NOMO-1 treated with DMSO at 0.1 percent for 48 hours (cell line): ENCODE data around the gene IGF2BP2.
"Not testable (repeated sequence)": the region's sequence is repeated elsewhere in the genome, so short reads cannot be mapped to it uniquely, and the experiment has no call there.

Experiments
- DNase-seq: peaks from one replicate; lab custom pipeline; 2025; ENCODE audit not compliant: unreplicated experiment; lab: John Stamatoyannopoulos, UW

The IGF2BP2 gene

DNA sequence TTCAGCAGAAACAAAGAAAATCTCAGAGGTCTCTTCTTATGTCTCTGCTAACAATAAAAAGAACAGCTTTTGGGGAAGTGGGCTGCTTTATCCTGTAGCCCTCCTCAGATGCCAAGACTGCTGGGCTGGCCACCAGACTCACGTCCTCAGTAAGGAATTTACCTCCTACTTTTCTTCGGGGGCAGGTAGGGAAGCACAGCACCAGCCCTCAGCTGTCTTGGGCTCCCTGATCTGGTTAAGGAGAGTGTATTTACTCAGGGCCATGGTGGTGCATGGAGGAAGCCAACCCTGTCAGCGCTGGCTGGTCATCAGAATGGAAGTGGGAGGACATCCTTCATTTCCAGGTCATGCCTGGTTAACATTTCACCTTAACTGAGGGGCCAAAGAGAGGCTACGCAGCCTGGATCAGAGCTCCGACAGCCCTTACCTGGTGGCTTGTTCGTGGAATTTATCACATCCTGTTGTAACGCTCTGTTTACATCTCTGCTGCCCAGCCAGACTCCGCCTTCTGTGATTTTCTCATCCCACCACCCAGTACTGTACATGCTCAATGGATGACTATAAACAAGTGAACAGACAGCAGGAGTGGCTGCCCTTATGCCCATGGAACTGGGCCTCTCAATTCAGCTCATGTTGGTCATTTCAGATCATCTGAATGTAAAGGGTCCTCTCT, 108.3 kb downstream of the IGF2BP2 start:
- no peak for DNase-seq

DNA sequence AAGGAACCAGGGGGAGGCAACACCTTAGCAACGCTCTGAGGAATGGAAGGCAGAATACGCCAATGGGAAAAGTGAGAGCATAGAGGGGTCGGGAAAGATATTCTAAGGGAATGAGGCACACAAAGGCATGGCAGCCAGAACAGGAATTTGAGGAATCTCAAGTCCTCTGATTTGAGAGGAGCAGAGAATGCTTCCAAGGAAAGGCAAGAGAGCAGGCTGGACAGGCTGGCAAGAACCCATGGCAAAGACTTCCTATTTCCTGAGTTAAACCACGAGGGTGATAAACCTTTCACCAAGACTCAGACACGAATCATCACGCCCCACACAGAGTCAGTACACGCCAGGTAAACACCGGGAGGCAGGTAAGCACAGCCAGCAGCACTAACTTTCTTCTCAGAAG, 109.8 kb downstream of the IGF2BP2 start:
- DNase-seq: no peak

DNA sequence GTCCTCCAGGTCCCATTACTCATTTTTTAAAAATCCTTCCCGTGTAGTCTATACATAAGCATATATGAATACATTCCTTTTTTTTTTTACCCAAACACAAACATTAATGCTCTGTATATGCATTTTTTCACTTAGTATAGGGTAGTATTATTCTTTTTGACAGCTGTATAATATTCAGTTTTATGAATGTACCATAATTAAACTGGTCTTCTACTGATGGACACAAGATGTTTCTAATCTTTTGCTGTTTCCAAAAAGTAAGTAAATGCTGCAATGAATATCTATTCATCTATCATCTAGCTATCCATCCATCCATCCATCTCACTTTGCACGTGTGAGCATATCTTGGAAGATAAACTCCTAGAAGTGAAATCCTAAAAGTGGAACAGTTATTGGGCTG, 110.8 kb downstream of the IGF2BP2 start:
- no peak for DNase-seq

DNA sequence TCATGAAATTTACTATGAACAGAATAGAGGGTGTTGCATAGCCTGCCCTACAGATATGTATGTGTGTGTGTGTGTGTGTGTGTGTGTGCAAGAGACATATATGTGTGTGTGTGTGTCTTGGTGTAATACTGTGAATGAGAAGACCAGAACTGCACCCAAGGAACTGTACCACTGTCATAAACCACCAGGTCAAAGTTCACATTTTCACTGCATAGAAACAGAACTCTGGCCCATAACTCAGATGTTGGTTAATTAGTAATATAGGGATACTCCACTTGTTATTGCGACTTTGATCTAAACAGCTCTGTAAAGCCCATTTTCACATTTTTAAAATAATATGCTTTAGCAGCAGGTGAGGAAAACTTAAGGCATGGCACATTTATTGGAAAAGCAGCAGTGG, 111.8 kb downstream of the IGF2BP2 start:
- DNase-seq: no peak

DNA sequence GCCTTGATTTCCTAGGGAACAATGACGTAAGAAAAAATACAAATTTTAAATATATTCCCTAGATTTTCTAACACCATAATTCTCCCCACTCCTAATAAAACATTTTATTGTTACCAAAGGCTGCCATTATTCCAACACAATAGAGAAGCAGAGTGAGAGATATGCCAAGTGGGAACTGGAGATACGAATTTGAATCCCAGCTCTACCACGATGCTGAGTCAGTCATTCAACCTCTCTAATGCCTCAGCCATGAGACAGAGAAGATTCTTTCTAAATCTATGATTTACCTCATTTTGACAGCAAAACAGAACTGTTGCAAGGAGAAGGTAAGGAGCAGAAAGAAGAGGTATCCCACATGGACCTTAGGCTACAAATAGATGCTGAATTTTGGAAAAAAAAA, 112.5 kb downstream of the IGF2BP2 start:
- DNase-seq: no peak

DNA sequence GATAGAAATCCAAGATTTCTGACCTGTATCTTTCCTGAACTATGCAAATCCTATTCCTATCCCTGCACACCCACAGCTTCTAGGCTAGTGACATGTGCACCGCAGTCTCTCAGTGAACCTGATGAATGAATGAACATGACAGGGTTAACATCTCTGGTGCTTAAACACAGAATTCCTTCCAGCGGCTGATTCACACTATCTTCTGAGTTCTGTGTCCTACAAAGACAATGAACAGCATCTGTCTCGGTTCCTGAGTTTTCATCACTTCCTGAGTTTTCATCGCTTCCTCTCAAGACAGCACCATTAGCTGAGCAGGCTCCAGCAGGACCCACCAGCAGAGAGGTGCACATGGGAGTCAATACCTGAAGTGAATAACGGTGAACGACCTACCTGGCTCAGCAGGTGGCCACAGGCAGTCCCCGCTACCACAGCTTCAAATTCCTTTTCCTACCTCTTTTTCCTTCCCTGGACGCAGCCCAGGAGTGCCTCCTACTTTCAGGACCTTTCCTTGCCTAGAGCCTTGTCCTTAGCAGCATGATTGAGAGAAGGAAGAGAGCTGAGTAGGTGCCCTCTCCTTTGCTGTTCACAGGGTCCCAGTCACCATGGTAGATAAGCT, 113.5 kb downstream of the IGF2BP2 start:
- DNase-seq: no peak

DNA sequence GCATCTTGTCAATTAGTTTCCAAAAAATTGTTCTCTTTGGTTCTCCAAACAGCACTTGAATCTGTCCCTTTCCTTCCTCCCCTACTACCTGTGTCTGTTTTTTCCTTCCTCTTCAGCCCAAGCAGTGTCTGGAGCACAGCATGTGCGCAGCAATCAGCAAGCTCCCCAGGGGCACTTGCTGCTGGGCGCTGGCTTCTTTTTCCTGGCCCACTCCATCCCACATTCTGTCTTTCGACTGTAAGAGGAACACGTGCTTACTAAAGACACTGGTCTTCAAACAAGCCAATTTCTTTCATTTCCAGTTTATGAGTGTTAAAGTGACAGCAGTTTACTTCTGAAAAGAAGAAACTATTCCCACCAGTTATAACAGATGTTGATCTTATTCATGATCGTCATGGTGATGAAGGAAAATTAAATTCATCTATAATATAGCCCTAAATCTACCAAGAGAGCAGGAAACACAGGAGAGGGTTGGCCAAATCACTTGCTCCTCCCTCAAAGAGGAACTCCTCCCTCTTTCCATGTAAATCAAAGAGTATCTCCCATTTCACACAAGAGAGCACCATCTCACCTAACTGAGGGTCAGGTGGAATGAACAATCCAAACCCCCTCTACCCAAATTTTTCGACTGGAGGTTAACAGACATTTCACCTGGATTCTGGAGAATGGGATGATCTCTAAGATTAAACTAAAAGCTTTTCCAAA, 115.4 kb downstream of the IGF2BP2 start:
- no peak for DNase-seq

DNA sequence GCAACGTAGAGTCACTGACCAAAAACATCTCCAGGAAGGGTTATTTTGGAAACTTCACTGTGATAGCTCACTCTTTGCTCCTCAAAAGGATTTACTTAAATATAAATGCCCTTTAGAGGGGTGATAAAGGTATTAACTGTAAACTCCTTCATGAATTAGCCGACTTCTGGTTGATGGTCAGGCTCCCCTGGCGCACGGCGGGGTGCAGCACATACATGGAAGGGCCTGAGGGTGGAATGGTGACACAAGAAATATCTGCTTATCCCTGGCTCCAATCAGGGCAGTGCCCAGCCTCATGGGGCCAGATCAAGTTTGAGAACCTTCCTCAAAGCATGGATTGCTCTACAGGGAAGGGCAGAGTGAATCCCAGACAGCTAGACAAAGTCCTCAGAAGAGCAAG, 116.5 kb downstream of the IGF2BP2 start:
- DNase-seq: no peak

DNA sequence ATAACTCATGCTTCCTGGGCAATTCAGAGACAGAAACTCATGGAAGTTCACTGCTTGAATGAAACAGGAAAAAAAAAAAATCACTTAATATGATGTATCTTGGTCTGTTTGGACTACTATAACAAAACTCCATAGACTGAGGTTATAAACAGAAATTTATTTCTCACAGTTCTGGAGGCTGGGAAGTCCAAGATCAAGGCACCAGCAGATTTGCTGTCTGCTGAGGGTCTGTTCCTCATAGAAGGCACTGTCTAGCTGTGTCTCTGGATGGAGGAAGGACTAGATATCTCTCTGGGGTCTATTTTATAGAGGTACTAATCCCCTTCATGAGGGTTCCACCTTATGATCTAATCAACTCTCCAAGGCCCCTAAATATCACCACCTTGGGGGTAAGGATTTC, 119.3 kb downstream of the IGF2BP2 start:
- no peak for DNase-seq

DNA sequence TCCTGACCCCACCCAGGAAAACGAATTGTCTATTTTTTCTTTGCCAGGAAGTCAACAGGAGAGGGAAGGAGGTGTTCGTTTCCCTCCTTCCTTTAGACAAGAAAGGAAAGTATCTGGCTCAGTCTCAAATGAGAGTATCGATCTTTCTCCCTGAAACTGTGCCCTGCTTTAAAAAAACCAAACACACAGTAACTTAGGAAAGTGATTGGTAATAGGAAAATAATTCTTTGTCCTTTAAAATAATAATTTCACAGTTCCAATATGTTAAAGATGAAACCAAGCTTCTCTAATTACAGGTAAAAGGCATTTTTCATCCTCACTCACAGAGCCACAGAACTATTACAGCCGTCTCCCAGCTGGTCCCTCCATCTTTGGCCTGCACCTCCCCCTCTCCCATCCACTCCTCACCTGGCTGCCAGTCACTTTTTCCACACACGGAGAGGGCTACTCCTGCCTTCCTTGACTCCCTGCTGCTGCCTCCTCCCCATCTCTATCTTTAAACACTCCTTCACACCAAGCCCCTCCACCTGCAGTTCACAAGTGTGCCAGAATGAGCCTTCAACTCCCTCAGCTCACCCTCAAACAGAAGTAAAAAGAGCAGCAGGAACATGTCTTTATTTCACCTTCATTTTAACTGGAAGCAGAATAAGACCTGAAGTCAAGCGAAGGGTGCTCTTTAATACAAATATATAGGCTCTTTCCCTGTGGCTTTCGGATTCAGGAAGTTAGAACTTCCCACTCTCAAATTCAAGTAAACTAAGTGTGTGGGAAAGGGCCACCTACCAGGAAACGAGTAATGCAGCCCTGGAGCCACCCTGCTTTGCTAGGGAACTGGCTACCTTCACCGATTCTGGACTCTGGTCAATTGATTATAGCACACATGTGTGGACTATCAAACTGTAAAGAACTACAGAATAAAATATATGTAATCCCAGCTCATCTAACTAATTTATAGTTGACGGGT, 122.3 kb downstream of the IGF2BP2 start:
- peak; percentile 40 for DNase-seq

DNA sequence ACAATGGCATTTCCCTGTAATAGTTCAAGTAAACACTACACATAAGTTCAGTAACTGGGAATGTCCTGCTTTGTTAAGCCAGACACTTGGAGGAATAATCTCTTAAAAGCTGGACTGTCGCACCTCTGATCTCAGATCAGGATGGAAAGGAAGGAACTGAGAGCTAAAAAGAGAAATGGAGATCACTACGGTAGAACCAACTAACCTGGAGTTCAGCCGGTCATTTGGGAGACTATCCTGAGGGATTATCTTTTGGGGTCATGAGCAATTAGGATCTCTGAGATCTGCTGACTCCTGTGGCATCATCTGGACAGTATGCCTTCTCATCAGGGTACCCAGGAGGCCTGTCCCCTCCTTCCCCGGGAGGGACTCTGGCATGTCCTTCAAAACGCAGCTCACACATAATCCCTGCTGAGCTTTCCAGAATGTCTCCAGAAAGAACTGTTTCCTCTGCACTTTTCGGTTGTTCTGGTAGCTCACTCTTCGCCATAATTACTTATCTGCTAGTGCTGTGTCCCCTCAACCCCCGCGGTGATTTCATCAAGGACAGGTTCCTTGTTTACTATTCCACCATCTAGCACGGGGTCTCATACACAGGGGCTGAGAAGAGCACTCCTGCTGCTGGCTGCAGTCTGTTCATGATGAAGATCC, 123.1 kb downstream of the IGF2BP2 start:
- DNase-seq: peak; percentile 29

DNA sequence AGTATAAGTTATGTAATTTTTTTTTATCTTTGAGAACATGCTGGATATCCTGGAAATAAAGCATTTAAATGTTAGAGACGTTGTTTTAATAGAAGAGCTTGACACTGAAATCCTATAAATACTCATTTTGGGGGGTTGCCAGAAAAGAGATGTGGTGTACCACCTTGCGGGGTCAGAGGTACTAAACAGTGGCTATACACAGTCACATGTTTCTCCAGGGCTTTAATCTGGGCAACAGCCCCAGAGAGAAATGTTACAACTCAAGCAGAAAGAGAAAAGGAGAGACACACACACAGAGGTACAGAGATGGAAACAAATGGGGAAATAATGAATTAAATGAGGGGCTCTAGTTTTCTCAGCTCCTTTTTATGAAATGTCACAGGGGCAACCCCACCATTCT, 124.9 kb downstream of the IGF2BP2 start:
- DNase-seq: no peak

DNA sequence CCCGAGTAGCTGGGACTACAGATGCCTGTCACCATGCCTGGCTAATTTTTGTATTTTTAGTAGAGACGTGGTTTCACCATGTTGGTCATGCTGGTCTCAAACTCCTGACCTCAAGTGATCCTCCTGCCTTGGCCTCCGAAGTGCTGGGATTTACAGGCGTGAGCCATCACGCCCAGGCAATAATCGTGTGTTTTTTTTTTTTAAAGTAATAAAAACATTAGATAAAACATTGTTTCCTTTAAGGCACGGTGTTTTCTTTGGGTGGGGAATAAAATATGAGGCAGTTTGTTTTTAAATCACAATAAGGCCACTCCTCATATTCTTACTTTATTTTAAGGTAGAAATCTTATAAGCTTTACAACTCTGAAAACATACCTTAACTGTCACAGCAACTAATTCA, 127.6 kb downstream of the IGF2BP2 start:
- not testable (repeated sequence) for DNase-seq

DNA sequence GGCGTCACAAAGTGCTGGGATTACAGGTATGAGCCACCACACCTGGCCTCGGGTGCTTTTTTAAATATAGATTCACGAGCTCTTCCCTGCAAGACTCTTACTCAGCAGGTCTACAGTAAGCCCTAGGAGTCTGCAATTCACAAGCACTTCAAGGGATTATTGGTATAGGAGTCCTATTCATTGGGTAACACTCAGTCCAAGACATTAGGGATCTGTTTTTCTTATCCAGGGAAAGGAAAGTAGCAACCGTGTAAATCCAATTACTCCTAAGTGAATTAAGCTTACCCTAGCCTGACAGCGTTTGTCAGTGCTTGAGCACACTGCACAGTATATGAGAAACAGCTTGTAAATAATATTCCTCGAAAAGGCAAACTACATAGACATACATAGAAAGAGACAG, 128.8 kb downstream of the IGF2BP2 start:
- no peak for DNase-seq

DNA sequence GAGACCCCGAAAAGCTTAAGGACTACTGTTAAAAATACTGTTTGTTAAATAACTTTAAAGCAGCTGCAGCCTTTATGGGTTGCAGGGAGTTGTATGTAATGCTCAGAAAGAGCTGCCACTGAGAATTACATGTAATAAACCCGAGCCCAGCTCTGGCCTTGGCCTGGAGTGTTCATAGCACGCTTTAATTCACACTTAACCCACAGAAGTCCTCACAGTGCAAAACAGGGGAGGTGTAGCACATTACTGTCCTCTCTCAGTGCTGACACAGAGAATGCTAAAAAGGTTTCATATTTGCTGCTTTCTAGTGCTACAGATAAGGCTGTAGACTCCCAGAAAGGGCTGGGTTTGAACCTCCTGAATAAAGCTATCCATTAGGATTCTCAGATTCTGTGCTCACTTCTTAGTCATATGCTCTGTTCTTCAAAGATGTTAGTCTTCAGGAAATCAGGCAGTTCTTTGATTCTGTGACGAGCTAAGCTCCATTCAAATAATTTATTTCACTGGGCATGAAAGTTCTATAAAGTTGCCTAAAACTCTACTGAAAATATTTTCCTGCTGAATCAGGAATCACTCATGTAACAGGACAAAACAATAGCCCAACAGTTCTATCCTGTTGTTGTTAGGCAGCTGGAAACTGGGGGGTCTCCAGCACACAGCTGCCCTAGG, 130.7 kb downstream of the IGF2BP2 start:
- no peak for DNase-seq

DNA sequence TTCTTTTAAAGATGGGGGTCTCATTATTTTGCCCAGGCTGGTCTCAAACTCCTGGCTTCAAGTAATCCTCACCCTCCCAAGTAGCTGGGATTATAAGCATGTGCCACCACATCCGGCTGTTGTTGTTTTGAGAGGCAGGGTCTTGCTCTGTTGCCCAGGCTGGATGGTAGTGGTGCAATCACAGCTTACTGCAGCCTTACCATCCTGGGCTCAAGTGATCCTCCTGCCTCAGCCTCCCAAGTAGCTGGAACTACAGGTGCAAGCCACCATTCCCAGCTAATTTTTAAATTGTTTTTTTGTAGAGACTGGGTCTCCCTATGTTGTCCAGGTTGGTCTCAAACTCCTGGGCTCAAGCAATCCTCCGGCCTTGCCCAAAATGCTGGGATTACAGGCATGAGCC, 133.2 kb downstream of the IGF2BP2 start:
- DNase-seq: no peak

DNA sequence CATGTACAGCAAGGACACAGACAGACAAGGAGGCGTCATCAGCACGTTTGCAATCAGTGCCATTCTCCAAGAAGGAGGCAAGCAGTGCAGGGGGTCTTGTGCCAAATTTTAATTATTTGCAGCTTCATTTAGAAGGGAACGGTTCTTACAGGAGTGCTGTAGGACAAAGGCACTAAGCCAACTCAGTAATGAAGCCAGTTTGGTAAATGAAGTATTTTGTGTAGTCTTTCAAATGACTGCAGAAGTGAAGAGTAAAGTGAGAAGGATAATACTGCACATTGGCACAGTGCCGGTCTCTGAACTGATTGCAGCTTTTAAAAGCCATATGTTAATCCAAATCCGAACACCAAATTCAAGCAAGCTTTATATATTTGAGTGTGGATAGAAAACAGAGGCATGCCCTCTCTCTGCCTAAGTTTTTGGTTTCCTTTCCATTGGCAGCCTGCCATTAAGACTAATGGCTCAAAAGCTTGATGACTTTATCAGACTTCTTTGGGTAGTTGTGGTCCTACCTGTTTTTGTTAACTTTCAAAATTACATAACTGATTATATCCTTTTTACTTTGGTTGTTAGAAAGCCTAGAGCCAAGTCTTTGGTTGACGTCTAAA, 137.5 kb downstream of the IGF2BP2 start:
- DNase-seq: no peak

DNA sequence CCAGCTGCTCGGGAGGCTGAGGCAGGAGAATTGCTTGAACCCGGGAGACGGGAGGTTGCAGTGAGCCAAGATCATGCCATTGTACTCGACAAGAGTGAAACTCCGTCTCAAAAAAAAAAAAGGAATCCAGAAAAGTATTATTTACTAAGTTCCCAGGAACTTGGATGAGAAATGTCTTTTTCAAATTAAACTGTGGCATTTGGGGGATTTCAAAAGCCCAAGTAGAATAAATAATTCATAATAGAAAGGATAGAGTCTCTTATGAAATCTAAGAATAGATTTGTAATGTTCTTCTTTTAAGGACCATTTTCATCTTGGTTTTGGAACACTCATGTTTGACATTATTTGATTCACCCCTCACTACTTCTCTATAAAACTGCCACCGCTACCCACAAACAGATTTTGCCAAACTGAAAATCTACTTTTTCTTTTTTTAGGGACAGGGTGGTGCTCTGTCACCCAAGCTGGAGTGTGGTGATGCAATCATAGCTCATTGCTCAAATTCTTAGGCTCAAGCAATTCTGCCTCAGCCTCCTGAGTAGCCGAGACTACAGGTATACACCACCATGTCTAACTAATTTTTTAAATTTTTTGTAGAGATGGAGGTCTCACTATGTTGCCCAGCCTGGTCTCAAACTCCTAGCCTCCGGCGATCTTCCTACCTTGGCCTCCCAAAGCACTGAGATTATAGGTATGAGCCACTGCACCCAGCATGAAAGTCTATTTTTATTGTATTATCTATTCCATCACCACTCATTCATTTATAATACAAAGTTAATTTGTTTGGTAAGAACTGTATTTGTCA, 139.4 kb downstream of the IGF2BP2 start:
- DNase-seq: peak; percentile 88

DNA sequence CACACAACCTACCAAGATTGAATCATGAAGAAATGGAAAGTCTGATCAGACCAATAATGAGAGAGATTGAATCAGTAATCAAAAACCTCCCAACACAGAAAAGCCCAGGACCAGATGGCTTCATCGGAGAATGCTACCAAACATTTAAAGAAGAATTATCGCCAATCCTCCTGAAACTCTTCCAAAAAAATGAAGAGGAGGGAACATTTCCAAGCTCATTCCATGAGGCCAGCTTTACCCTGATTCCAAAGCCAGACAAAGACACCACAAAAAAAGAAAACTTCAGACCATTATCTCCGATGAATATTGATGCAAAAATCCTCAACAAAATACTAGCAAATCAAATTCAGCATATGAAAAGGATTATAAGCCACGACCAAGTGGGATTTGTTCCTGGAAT, 144.6 kb downstream of the IGF2BP2 start:
- no peak for DNase-seq
